Omental fat pad (tissue), 4 donors: Measurements from ENCODE around the gene TCF21. TPM values are rescaled to one million over a fixed set of nuclear protein-coding genes. Genes with fewer than 3 reads are reported as not detected.

Source experiments
- ATAC-seq: fragments of 150-250 bp; one replicate; pipeline ENCODE4 v1.9.1; 2016; ENCODE audit warnings: mild to moderate bottlenecking, moderate library complexity; ENCODE audit not compliant: low FRiP score
- DNase-seq: peaks from one replicate; pipeline ENCODE4 v3.0.0-alpha.2; 2019; ENCODE audit warnings: low spot score
- CTCF ChIP-seq, 3 donors: fragments of 450-650 bp; IDR thresholded peaks; one replicate each; pipeline ENCODE4 v1.5.1; 2016 to 2017; ENCODE audit warnings: antibody characterized with exemption in 3 of 3, mild to moderate bottlenecking in 3 of 3, moderate library complexity in 2 of 3
- total RNA-seq, 4 donors: library from RNA; depleted of rRNA; stranded (reverse); fragments of >200 nt; gene quantifications; one replicate each; pipeline ENCODE4 v1.1.0, GENCODE V29; 2016

The TCF21 gene
- total RNA-seq, 4 donors from 2014 or later: 5.8 to 13.7 (median 7.1) TPM

GRCh38 chr6:133871131-133871530 lies 17.8 kb upstream of the TCF21 start:
- no peak for DNase-seq
- TF ChIP-seq CTCF (IDR thresholded peaks at IDR 0.05): no peak
- no peak for ATAC-seq

GRCh38 chr6:133873538-133873937 lies 15.4 kb upstream of the TCF21 start:
- TF ChIP-seq CTCF (IDR thresholded peaks at IDR 0.05): no peak
- DNase-seq: no peak
- ATAC-seq: no peak

DNA sequence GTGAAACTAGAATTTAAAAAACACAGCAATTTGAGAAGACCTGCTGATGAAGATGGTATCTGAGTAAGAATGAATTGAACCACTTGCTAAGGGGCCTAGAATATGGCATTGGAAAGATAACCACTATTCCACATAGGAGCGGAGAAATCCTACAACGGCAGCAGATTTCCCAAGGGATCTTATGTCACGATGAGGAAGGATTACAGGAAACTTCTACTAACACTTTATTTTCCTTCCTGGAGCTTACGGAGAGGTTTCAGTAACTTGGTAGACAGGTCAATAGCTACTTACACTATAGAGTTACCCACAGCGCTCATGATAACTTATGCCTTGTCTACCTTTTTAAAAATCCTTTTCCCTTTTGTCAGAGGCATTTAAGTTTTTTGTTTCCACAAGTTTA lies 11.8 kb upstream of the TCF21 start:
- DNase-seq (no peak), ATAC-seq (no peak)
- no peak for TF ChIP-seq CTCF (IDR thresholded peaks at IDR 0.05)

GRCh38 chr6:133880006-133880405 lies 8.9 kb upstream of the TCF21 start:
- no peak for DNase-seq
- no peak for TF ChIP-seq CTCF (IDR thresholded peaks at IDR 0.05)
- ATAC-seq: no peak

DNA sequence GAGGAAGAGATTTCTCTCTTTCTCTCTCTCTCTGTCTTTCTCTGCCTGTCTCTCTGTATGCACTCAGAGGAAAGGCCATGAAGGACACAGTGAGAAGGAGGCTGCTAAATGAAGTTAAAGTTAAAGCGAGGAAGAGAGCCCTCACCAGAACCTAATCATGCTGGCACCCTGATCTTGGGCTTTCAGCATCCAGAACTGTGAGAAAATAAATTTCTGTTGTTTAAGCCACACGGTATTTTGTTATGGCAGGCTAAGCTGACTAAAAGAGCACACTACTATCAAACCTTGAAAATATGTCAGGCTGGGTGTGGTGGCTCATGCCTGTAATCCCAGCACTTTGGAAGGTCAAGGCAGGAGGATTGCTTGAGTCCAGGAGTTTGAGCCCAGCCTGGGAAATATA lies 8.0 kb upstream of the TCF21 start:
- ATAC-seq: no peak
- no peak for TF ChIP-seq CTCF (IDR thresholded peaks at IDR 0.05)
- DNase-seq: no peak

- TF ChIP-seq CTCF (IDR thresholded peaks at IDR 0.05): no peak
- DNase-seq: no peak
- no peak for ATAC-seq
These were observed 2.7 kb upstream of the TCF21 start for GRCh38 chr6:133886104-133886775.

DNA sequence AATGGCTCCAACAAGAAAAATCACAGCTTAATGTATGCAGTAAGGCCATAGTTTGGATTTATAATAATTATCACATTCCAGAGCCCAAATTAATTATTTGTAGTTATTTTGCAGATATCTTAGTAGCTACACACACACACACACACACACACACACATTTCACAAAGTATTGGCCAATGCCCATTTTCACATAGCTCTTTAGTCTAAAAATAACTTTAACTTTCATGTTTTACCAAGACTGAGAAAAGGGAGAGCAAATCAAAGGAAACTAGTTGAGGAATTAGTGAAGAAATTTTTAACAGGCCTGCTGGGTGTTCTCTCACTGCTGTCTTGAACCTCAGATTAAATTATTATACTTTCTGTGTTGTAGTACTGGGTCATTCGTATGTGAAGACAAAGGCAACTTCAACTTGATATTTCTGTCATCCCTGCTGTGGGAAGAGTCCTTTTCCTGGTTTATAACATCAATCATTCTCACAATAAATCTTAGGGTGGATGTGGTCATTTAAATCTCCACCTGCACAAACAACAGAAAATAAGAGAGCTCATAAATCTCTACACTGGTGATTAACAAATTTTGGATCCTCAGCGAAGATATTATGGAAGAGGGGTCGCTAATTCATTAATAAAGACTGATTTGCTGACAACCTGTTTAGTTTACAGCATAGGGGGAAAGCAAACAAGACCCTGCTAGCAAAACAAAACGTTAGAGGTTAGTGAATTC lies 1.6 kb upstream of the TCF21 start:
- TF ChIP-seq CTCF (IDR thresholded peaks at IDR 0.05): no peak
- DNase-seq (no peak), ATAC-seq (no peak)
